Gastroesophageal sphincter (tissue), 4 donors: ENCODE data around the gene OXSR1. TPM values are rescaled to one million over a fixed set of nuclear protein-coding genes. Genes with fewer than 3 reads are reported as not detected.

Experiments used
- ATAC-seq: fragments of 150-250 bp; one replicate; pipeline ENCODE4 v1.9.1; 2016; ENCODE audit warnings: mild to moderate bottlenecking, moderate library complexity
- H3K27ac ChIP-seq, 4 donors: fragments of 200-600 bp; sonication (generic) in 3 of 4; 1 replicate in 3 of 4; 2 replicates in 1 of 4; pipeline ENCODE4 v1.5.1; 2016 to 2019
- H3K27me3 ChIP-seq: fragments of 200-600 bp; sonication (generic); one replicate; pipeline ENCODE4 v1.5.1; 2019
- H3K36me3 ChIP-seq, 2 donors: fragments of 200-600 bp; sonication (generic); one replicate each; pipeline ENCODE4 v1.5.1; 2019; ENCODE audit warnings: control low read depth in 1 of 2
- H3K4me1 ChIP-seq, 3 donors: fragments of 200-600 bp; sonication (generic); 1 replicate in 2 of 3; 2 replicates in 1 of 3; pipeline ENCODE4 v1.5.1; 2016 to 2019; ENCODE audit warnings: control low read depth in 2 of 3
- H3K4me3 ChIP-seq, 2 donors: fragments of 200-600 bp; sonication (generic); one replicate each; pipeline ENCODE4 v1.5.1; 2019; ENCODE audit warnings: mild to moderate bottlenecking in 1 of 2, moderate library complexity in 1 of 2
- H3K9me3 ChIP-seq, 3 donors: fragments of 200-600 bp; sonication (generic); one replicate each; pipeline ENCODE4 v1.5.1; 2017 to 2019; ENCODE audit warnings: control low read depth in 2 of 3
- EP300 ChIP-seq: sonication (generic); formaldehyde crosslinking; IDR thresholded peaks from one replicate; pipeline ENCODE4 v1.6.1; 2017; ENCODE audit warnings: antibody characterized with exemption, mild to moderate bottlenecking
- POLR2A ChIP-seq, 2 donors: fragments of 450-650 bp; IDR thresholded peaks; one replicate each; pipeline ENCODE4 v1.6.1; 2017; ENCODE audit warnings: antibody characterized with exemption in 2 of 2, mild to moderate bottlenecking in 2 of 2, moderate library complexity in 1 of 2
- POLR2AphosphoS5 ChIP-seq: sonication (generic); formaldehyde crosslinking; IDR thresholded peaks from one replicate; pipeline ENCODE4 v1.6.1; 2017; ENCODE audit warnings: antibody characterized with exemption
- WGBS, 2 donors: methylation state at CpG; one replicate each; pipeline ENCODE4 v1.1.5; 2018; ENCODE audit warnings: low coverage in 1 of 2; 5-methylcytosine and 5-hydroxymethylcytosine counted together
- total RNA-seq, 4 donors: library from RNA; depleted of rRNA; stranded (reverse); fragments of >200 nt; gene quantifications; one replicate each; pipeline ENCODE4 v1.1.0, GENCODE V29; 2016
- TF ChIP-seq, protein P1 (sequence below), 4 experiments: fragments of 200-600 bp in 2 of 4; fragments of 450-650 bp in 2 of 4; sonication (generic) in 1 of 4; IDR thresholded peaks; one replicate each; pipeline ENCODE4 v1.5.1; 2017 to 2019; ENCODE audit warnings: antibody characterized with exemption in 4 of 4, mild to moderate bottlenecking in 2 of 4, moderate library complexity in 2 of 4

Gene OXSR1
- total RNA-seq, 4 donors from 2014 or later = 29.5 to 41.0 (median 34.3) TPM

- no peak for ATAC-seq
- Histone ChIP-seq H3K9me3 (no peaks in the 10 kb centered on the region), H3K4me1 (no peaks in the 10 kb centered on the region), H3K36me3 (peaks cover 0 to 16% of the 10 kb centered on the region in 2 donors), H3K27ac (no peak overlapping the region), H3K27me3 (no peaks in the 10 kb centered on the region), H3K4me3 (no peak overlapping the region)
- 50 to 67% methylated on average over 1 of the region's 1 CpG for WGBS, 2 donors
- TF ChIP-seq POLR2A (IDR thresholded peaks at IDR 0.05) (no peak), POLR2AphosphoS5 (no peak), EP300 (no peak)
- TF ChIP-seq, protein P1, sequence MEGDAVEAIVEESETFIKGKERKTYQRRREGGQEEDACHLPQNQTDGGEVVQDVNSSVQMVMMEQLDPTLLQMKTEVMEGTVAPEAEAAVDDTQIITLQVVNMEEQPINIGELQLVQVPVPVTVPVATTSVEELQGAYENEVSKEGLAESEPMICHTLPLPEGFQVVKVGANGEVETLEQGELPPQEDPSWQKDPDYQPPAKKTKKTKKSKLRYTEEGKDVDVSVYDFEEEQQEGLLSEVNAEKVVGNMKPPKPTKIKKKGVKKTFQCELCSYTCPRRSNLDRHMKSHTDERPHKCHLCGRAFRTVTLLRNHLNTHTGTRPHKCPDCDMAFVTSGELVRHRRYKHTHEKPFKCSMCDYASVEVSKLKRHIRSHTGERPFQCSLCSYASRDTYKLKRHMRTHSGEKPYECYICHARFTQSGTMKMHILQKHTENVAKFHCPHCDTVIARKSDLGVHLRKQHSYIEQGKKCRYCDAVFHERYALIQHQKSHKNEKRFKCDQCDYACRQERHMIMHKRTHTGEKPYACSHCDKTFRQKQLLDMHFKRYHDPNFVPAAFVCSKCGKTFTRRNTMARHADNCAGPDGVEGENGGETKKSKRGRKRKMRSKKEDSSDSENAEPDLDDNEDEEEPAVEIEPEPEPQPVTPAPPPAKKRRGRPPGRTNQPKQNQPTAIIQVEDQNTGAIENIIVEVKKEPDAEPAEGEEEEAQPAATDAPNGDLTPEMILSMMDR (IDR thresholded peaks at IDR 0.05) = no peak
Measured at GRCh38 chr3:38264779-38265178, 99.4 kb downstream of the OXSR1 start.

GRCh38 chr3:38265604-38266307 is 100.4 kb downstream of the OXSR1 start, which contains the start of gene SLC22A13:
SLC22A13 (plus strand) TSS chr3:38265812; CDS start chr3:38265861, 49 bp downstream.
- Histone ChIP-seq H3K27ac (no peak within 1 kb of the TSS), H3K4me3 (no peak within 1 kb of the TSS), H3K27me3 (no peaks in the 10 kb centered on the region), H3K36me3 (peaks cover 0 to 16% of the 10 kb centered on the region in 2 donors), H3K4me1 (no peaks in the 10 kb centered on the region), H3K9me3 (no peaks in the 10 kb centered on the region)
- TF ChIP-seq EP300 = no peak
- TF ChIP-seq POLR2AphosphoS5 = no peak
- TF ChIP-seq POLR2A (IDR thresholded peaks at IDR 0.05) = no peak
- TF ChIP-seq, protein P1 (IDR thresholded peaks at IDR 0.05) = no peak
- no peak for ATAC-seq
- 84 to 86% methylated on average over 1 to 4 of the region's 9 CpGs for WGBS, 2 donors

GRCh38 chr3:38266810-38267209 is 101.5 kb downstream of the OXSR1 start:
- H3K4me3 ChIP-seq = no peak overlapping the region
- no peaks in the 10 kb centered on the region for H3K4me1 ChIP-seq
- H3K9me3 ChIP-seq = no peaks in the 10 kb centered on the region
- no peak for TF ChIP-seq EP300
- H3K36me3 ChIP-seq = peaks cover 0 to 9% of the 10 kb centered on the region in 2 donors
- ATAC-seq = no peak
- WGBS, 2 donors = 89% methylated on average over 1 of the region's 1 CpG; no CpG with 5 or more reads in 1 of the 2 donors
- H3K27ac ChIP-seq = no peak overlapping the region
- no peaks in the 10 kb centered on the region for H3K27me3 ChIP-seq

- Histone ChIP-seq H3K27ac (no peak overlapping the region), H3K27me3 (no peaks in the 10 kb centered on the region), H3K4me3 (no peak overlapping the region), H3K36me3 (peaks cover 0 to 9% of the 10 kb centered on the region in 2 donors), H3K9me3 (no peaks in the 10 kb centered on the region), H3K4me1 (no peaks in the 10 kb centered on the region)
- TF ChIP-seq, protein P1 (IDR thresholded peaks at IDR 0.05) = no peak
- TF ChIP-seq EP300 (no peak), POLR2A (IDR thresholded peaks at IDR 0.05) (no peak), POLR2AphosphoS5 (no peak)
- ATAC-seq = no peak
- 69% methylated on average over 2 of the region's 2 CpGs; no CpG with 5 or more reads in 1 of the 2 donors for WGBS, 2 donors
Measured at GRCh38 chr3:38267662-38268061, 102.3 kb downstream of the OXSR1 start.

DNA sequence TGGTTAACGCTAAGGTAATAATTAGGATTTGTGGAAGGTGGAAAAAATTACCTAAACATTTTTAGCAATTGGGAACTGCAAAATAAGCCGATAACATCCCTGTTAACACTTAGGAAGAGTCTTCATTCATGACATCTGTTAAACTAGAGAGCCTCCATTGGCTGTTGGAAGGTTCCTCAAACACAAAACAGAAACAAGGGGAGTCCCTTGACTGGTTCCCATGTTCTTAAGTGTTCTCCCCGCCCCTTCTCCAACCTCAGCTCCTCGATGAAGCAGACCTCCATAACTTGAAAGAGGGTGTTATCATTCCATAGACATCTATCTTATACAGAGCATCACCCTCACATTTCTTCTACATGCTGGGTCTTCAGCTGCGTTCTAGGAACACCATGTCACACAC is 102.8 kb downstream of the OXSR1 start:
- H3K9me3 ChIP-seq = no peaks in the 10 kb centered on the region
- 63 to 76% methylated on average over 5 of the region's 5 CpGs for WGBS, 2 donors
- H3K27ac ChIP-seq = no peak overlapping the region
- TF ChIP-seq POLR2AphosphoS5 (no peak), EP300 (no peak), POLR2A (IDR thresholded peaks at IDR 0.05) (no peak)
- TF ChIP-seq, protein P1 (IDR thresholded peaks at IDR 0.05) = no peak
- H3K27me3 ChIP-seq = no peaks in the 10 kb centered on the region
- ATAC-seq = no peak
- H3K4me3 ChIP-seq = no peak overlapping the region
- H3K4me1 ChIP-seq = no peaks in the 10 kb centered on the region
- peaks cover 0 to 9% of the 10 kb centered on the region in 2 donors for H3K36me3 ChIP-seq
